PFSK-1 (cell line): Measurements from ENCODE around the gene TGM1.

Source experiments
- POLR2AphosphoS5 ChIP-seq: IDR thresholded peaks from 2 replicates; pipeline ENCODE4 v1.6.1; 2012; ENCODE audit warnings: low read depth, mild to moderate bottlenecking, control low read depth, low read length, moderate library complexity
- TAF1 ChIP-seq: IDR thresholded peaks from 2 replicates; pipeline ENCODE4 v1.6.1; 2012; ENCODE audit warnings: low read length, control low read depth, borderline replicate concordance; ENCODE audit not compliant: insufficient read depth
- TF ChIP-seq, protein P1 (sequence below), 2 experiments: IDR thresholded peaks; 2 replicates each; pipeline versions ENCODE4 v1.6.1 to v1.8.0; 2011 to 2012; ENCODE audit warnings: low read depth in 2 of 2, low read length in 2 of 2, control low read depth in 1 of 2, inconsistent platforms in 1 of 2, mild to moderate bottlenecking in 1 of 2, moderate library complexity in 1 of 2; ENCODE audit not compliant: insufficient read depth in 1 of 2

DNA sequence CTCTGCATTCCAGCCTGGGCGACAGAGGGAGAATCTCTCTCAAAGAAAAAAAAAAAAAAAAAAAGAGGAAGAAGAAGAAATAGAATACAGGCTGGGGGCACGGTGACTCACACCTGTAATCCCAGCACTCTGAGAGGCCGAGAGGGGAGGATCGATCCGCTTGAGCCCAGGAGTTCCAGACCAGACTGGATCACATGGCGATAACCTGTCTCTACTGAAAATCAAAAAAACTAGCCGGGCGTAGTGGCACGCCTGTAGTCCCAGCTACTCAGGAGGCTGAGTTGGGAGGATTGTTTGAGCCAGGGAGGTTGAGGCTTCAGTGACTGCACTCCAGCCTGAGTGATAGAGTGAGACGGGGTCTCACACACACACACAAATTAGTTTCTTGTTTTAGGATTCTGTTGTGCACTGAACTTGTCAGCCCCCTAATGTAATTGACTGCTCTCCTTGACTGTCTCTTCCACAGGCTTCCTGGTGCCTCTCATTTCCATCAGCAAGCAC lies 19.6 kb downstream of the TGM1 start:
- no peak for TF ChIP-seq POLR2AphosphoS5
- no peak for TF ChIP-seq TAF1
- TF ChIP-seq, protein P1, sequence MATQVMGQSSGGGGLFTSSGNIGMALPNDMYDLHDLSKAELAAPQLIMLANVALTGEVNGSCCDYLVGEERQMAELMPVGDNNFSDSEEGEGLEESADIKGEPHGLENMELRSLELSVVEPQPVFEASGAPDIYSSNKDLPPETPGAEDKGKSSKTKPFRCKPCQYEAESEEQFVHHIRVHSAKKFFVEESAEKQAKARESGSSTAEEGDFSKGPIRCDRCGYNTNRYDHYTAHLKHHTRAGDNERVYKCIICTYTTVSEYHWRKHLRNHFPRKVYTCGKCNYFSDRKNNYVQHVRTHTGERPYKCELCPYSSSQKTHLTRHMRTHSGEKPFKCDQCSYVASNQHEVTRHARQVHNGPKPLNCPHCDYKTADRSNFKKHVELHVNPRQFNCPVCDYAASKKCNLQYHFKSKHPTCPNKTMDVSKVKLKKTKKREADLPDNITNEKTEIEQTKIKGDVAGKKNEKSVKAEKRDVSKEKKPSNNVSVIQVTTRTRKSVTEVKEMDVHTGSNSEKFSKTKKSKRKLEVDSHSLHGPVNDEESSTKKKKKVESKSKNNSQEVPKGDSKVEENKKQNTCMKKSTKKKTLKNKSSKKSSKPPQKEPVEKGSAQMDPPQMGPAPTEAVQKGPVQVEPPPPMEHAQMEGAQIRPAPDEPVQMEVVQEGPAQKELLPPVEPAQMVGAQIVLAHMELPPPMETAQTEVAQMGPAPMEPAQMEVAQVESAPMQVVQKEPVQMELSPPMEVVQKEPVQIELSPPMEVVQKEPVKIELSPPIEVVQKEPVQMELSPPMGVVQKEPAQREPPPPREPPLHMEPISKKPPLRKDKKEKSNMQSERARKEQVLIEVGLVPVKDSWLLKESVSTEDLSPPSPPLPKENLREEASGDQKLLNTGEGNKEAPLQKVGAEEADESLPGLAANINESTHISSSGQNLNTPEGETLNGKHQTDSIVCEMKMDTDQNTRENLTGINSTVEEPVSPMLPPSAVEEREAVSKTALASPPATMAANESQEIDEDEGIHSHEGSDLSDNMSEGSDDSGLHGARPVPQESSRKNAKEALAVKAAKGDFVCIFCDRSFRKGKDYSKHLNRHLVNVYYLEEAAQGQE (IDR thresholded peaks at IDR 0.05; ENCODE audit: insufficient read depth in 1 of 2, low read depth in 2 of 2, low read length in 2 of 2), result no peak
